SK-N-SH (cell line): ENCODE data around the gene RNF112. TPM values are rescaled to one million over a fixed set of nuclear protein-coding genes. Genes with fewer than 3 reads are reported as not detected.

Experiments used
- CTCF ChIA-PET: fragments of 300-600, 350-600 bp; formaldehyde crosslinking; extraction: SDS; loops from one replicate; lab custom pipeline; 2021; lab: Yijun Ruan, JAX
- POLR2A ChIA-PET: fragments of 350-600 bp; sonication (Branson Sonifier 250); formaldehyde crosslinking; extraction: SDS; loops from one replicate; lab custom pipeline; 2020; ENCODE audit warnings: antibody characterized with exemption, inconsistent platforms; lab: Yijun Ruan, JAX
- DNase-seq: peaks from one replicate; pipeline ENCODE4 v3.0.0; 2012
- H2AFZ ChIP-seq: fragments of 200-600 bp; sonication (generic); 2 replicates; pipeline ENCODE4 v1.8.1; 2016; ENCODE audit warnings: antibody characterized with exemption, mild to moderate bottlenecking, low read depth
- H3F3A ChIP-seq: fragments of 200-600 bp; sonication (generic); replicated peaks from 2 replicates; pipeline ENCODE3; 2016; ENCODE audit warnings: antibody characterized with exemption, mild to moderate bottlenecking; ENCODE audit not compliant: insufficient read depth
- H3K27ac ChIP-seq, 2 experiments: fragments of 200-500 bp in 1 of 2; fragments of 200-600 bp in 1 of 2; sonication (Bioruptor generic) in 1 of 2; sonication (generic), shearing (Covaris generic) in 1 of 2; 2 replicates each; pipeline versions ENCODE4 v1.5.1 to v1.6.1; 2014 to 2016; ENCODE audit warnings: low read depth in 2 of 2, inconsistent platforms in 1 of 2, low read length in 1 of 2, mild to moderate bottlenecking in 1 of 2, mixed read lengths in 1 of 2
- H3K27me3 ChIP-seq: fragments of 200-600 bp; sonication (generic), shearing (Covaris generic); 2 replicates; pipeline ENCODE4 v1.6.1; 2016; ENCODE audit warnings: mixed run types; ENCODE audit not compliant: insufficient read depth
- H3K36me3 ChIP-seq, 2 experiments: fragments of 200-500 bp in 1 of 2; fragments of 200-600 bp in 1 of 2; sonication (Bioruptor generic) in 1 of 2; sonication (generic) in 1 of 2; replicated peaks in 1 of 2; 2 replicates each; pipeline versions ENCODE3 to v1.5.1; 2014 to 2016; ENCODE audit warnings: low read length in 1 of 2, mild to moderate bottlenecking in 1 of 2; ENCODE audit not compliant: insufficient read depth in 2 of 2, control insufficient read depth in 1 of 2
- H3K4me1 ChIP-seq, 2 experiments: fragments of 200-500 bp in 1 of 2; fragments of 200-600 bp in 1 of 2; sonication (Bioruptor generic) in 1 of 2; sonication (generic), shearing (Covaris generic) in 1 of 2; 2 replicates each; pipeline versions ENCODE4 v1.5.1 to v1.6.1; 2014 to 2016; ENCODE audit warnings: low read depth in 1 of 2, low read length in 1 of 2, mixed run types in 1 of 2; ENCODE audit not compliant: insufficient read depth in 2 of 2, control insufficient read depth in 1 of 2
- H3K4me2 ChIP-seq: fragments of 200-600 bp; sonication (generic), shearing (Covaris generic); 2 replicates; pipeline ENCODE4 v1.6.1; 2017; ENCODE audit warnings: mixed run types
- H3K4me3 ChIP-seq, 2 experiments: fragments of 200-500 bp in 1 of 2; fragments of 200-600 bp in 1 of 2; sonication (Bioruptor generic) in 1 of 2; sonication (generic), shearing (Covaris generic) in 1 of 2; 2 replicates each; pipeline versions ENCODE4 v1.5.1 to v1.8.1; 2014 to 2016; ENCODE audit warnings: low read depth in 2 of 2, inconsistent platforms in 1 of 2, low read length in 1 of 2, mild to moderate bottlenecking in 1 of 2, mixed read lengths in 1 of 2, moderate library complexity in 1 of 2
- H3K79me2 ChIP-seq: fragments of 200-600 bp; sonication (generic); 2 replicates; pipeline ENCODE4 v1.8.1; 2017; ENCODE audit warnings: mild to moderate bottlenecking; ENCODE audit not compliant: insufficient read depth
- H3K9ac ChIP-seq: fragments of 200-600 bp; sonication (generic); 2 replicates; pipeline ENCODE4 v1.6.1; 2017; ENCODE audit warnings: mixed run types
- H3K9me2 ChIP-seq: fragments of 200-600 bp; sonication (generic); 2 replicates; pipeline ENCODE4 v1.6.1; 2017; ENCODE audit warnings: mixed run types
- H3K9me3 ChIP-seq: fragments of 200-600 bp; sonication (generic); 2 replicates; pipeline ENCODE4 v1.6.1; 2017; ENCODE audit warnings: mixed run types, mild to moderate bottlenecking, moderate library complexity
- H4K20me1 ChIP-seq: fragments of 200-600 bp; sonication (generic); 2 replicates; pipeline ENCODE4 v1.6.1; 2017; ENCODE audit warnings: mild to moderate bottlenecking, mixed run types; ENCODE audit not compliant: insufficient read depth
- ELF1 ChIP-seq: IDR thresholded peaks from 2 replicates; pipeline ENCODE4 v1.4.0; 2012
- EP300 ChIP-seq, 2 experiments: IDR thresholded peaks; 2 replicates each; pipeline versions ENCODE4 v1.4.0 to v1.6.1; 2012; ENCODE audit warnings: borderline replicate concordance in 1 of 2, low read depth in 1 of 2, low read length in 1 of 2
- EZH2phosphoT487 ChIP-seq: fragments of 200-600 bp; sonication (generic); IDR thresholded peaks from 2 replicates; pipeline ENCODE4 v1.6.1; 2017; ENCODE audit warnings: low read depth, mixed run types, mild to moderate bottlenecking, antibody characterized with exemption, moderate library complexity, borderline replicate concordance
- FOSL2 ChIP-seq: IDR thresholded peaks from 2 replicates; pipeline ENCODE4 v1.4.0; 2012; ENCODE audit warnings: low read depth, mild to moderate bottlenecking, moderate library complexity, borderline replicate concordance
- FOXJ3 ChIP-seq: sonication (generic); formaldehyde crosslinking; IDR thresholded peaks from 2 replicates; pipeline ENCODE4 v1.5.1; 2020; ENCODE audit warnings: mild to moderate bottlenecking, missing genetic modification reagents
- GABPA ChIP-seq: IDR thresholded peaks from 2 replicates; pipeline ENCODE4 v1.4.0; 2012; ENCODE audit warnings: low read depth, mild to moderate bottlenecking
- JUND ChIP-seq: IDR thresholded peaks from 2 replicates; pipeline ENCODE4 v1.4.0; 2012
- MAX ChIP-seq: IDR thresholded peaks from 2 replicates; pipeline ENCODE4 v1.4.0; 2012; ENCODE audit warnings: low read depth
- MEF2A ChIP-seq: IDR thresholded peaks from 2 replicates; pipeline ENCODE4 v1.4.0; 2012; ENCODE audit warnings: low read depth, borderline replicate concordance
- MXI1 ChIP-seq: IDR thresholded peaks from 2 replicates; pipeline ENCODE4 v1.6.1; 2012; ENCODE audit warnings: mild to moderate bottlenecking, low read depth, low read length, improper control_type of control experiment
- NRF1 ChIP-seq: IDR thresholded peaks from 2 replicates; pipeline ENCODE4 v1.6.1; 2012; ENCODE audit warnings: low read depth, mild to moderate bottlenecking, low read length
- POLR2AphosphoS5 ChIP-seq: IDR thresholded peaks from 2 replicates; pipeline ENCODE4 v1.6.1; 2012; ENCODE audit warnings: low read depth, low read length
- RCOR1 ChIP-seq: fragments of 150-350 bp; IDR thresholded peaks from 2 replicates; pipeline ENCODE4 v1.6.1; 2017; ENCODE audit warnings: antibody characterized with exemption, low read length
- RFX5 ChIP-seq: IDR thresholded peaks from 2 replicates; pipeline ENCODE4 v1.6.1; 2012; ENCODE audit warnings: mild to moderate bottlenecking, improper control_type of control experiment, low read length
- SIN3A ChIP-seq: IDR thresholded peaks from 2 replicates; pipeline ENCODE4 v1.6.1; 2012; ENCODE audit warnings: low read depth, mild to moderate bottlenecking, low read length, moderate library complexity, borderline replicate concordance
- TAF1 ChIP-seq: IDR thresholded peaks from 2 replicates; pipeline ENCODE4 v1.6.1; 2012; ENCODE audit warnings: low read depth, mild to moderate bottlenecking, low read length, moderate library complexity, borderline replicate concordance
- USF1 ChIP-seq: IDR thresholded peaks from 2 replicates; pipeline ENCODE4 v1.4.0; 2012; ENCODE audit warnings: low read depth, borderline replicate concordance
- USF2 ChIP-seq: fragments of 150-350 bp; IDR thresholded peaks from 2 replicates; pipeline ENCODE4 v1.6.1; 2017; ENCODE audit warnings: antibody characterized with exemption, low read length, low read depth, borderline replicate concordance
- YY1 ChIP-seq: IDR thresholded peaks from 2 replicates; pipeline ENCODE4 v1.4.0; 2012; ENCODE audit warnings: low read depth, mild to moderate bottlenecking
- WGBS: methylation state at CpG from one replicate; pipeline ENCODE4 v1.1.6; 2017; ENCODE audit warnings: low lambda C conversion rate; 5-methylcytosine and 5-hydroxymethylcytosine counted together
- polyA plus RNA-seq, 3 experiments: library from polyadenylated mRNA; depleted of rRNA; stranded (reverse); fragments of >200 nt; gene quantifications; 2 replicates each; pipeline ENCODE4 v1.2.3, GENCODE V29; 2012

Gene RNF112
- polyA plus RNA-seq, 1 of the 3 experiments (the other 2 are of a cell fraction): 22.6 TPM

GRCh38 chr17:19433255-19433654 lies 22.2 kb downstream of the RNF112 start:
- no peak for DNase-seq
- Histone ChIP-seq H3K4me1 (peaks cover 0 to 7% of the 10 kb centered on the region in 2 experiments; a peak in 1 of 4 replicates), H3K79me2 (no peaks in the 10 kb centered on the region), H3K9me3 (no peaks in the 10 kb centered on the region), H3K27me3 (no peaks in the 10 kb centered on the region), H3F3A (no peaks in the 10 kb centered on the region), H2AFZ (no peak overlapping the region), H3K4me2 (no peak overlapping the region), H3K36me3 (no peaks in the 10 kb centered on the region), H4K20me1 (no peaks in the 10 kb centered on the region), H3K9me2 (no peaks in the 10 kb centered on the region), H3K27ac (no peak overlapping the region), H3K9ac (no peak overlapping the region), H3K4me3 (no peak overlapping the region)
- 69% methylated on average over 5 of the region's 5 CpGs for WGBS
- TF ChIP-seq FOXJ3 (CRISPR knock-in tag) (no peak), MXI1 (no peak), POLR2AphosphoS5 (no peak), ELF1 (no peak), JUND (no peak), MEF2A (no peak), NRF1 (no peak), SIN3A (no peak), FOSL2 (no peak), TAF1 (no peak), USF2 (no peak), RFX5 (no peak), EZH2phosphoT487 (no peak), YY1 (no peak), EP300 (IDR thresholded peaks at IDR 0.05; ENCODE audit: borderline replicate concordance in 1 of 2, low read depth in 1 of 2, low read length in 1 of 2) (no peak), RCOR1 (no peak), GABPA (no peak), USF1 (no peak), MAX (no peak)
- ChIA-PET POLR2A (interaction anchor here (0.6 kb wide), 1 partner anchor 22 kb away, joined by 3 read pairs; no protein-coding TSS in a partner anchor), CTCF (interaction anchor here (1.5 to 3.4 kb wide), 5 partner anchors 14 to 333 kb away, joined by 5 to 21 read pairs (median 8); partner anchors contain the start of genes B9D1 and RNF112)
